ENCODE data around the gene IL17B. TPM values are rescaled to one million over a fixed set of nuclear protein-coding genes. Genes with fewer than 3 reads are reported as not detected.

IL17B gene
- total and polyA plus RNA-seq, 2 of the 8 experiments (the other 6 are each of a cell fraction or from before 2014, with no cell fraction given), result 0.18 TPM; not detected in 1

DNA sequence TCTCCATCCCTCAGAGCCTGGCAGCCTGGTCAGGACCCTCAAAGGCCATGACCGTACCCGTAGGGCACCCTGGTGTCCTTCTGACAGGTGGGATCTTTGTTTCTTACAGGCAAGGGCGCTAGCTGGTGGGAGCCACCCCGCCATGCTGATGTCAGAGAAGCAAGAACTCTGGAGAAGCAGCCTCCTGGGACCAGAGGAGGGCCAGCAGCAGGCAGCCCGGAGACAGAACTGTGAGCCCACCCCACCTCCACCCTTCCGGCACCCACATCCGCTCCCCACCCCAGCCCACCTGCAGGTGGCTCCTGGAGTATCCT is 42.2 kb upstream of the IL17B start:
- Histone ChIP-seq H4K20me1 (replicated peaks in 1 of 2; ENCODE audit: control insufficient read depth in 1 of 2, insufficient read depth in 2 of 2, low read length in 2 of 2) (no peaks in the 10 kb centered on the region), H2AFZ (ENCODE audit: low read length) (no peak overlapping the region), H3K9ac (replicated peaks in 1 of 4; ENCODE audit: extremely low read depth in 1 of 4, low read depth in 3 of 4, low read length in 3 of 4) (no peak overlapping the region), H3K23me2 (ENCODE audit: low read depth, low read length) (no peaks in the 10 kb centered on the region), H2AK5ac (ENCODE audit: low read depth, low read length) (no peak overlapping the region), H3K27me3 (replicated peaks in 1 of 4; ENCODE audit: control insufficient read depth in 3 of 4, extremely low read depth in 1 of 4, insufficient read depth in 3 of 4, low read length in 3 of 4) (no peaks in the 10 kb centered on the region), H2BK120ac (replicated peaks; ENCODE audit: low read depth, low read length) (no peak overlapping the region), H3K27ac (ENCODE audit: low read depth, low read length) (no peak overlapping the region), H3K14ac (ENCODE audit: insufficient read length) (no peak overlapping the region), H3K9me3 (ENCODE audit: insufficient read depth in 2 of 2, low read depth in 1 of 2, low read length in 1 of 2) (no peaks in the 10 kb centered on the region), H3K18ac (ENCODE audit: extremely low read depth, low read length) (no peak overlapping the region), H3K4me1 (replicated peaks in 1 of 4; ENCODE audit: control insufficient read depth in 3 of 4, insufficient read depth in 4 of 4, low read length in 3 of 4) (peaks cover 15 to 35% (median 20%) of the 10 kb centered on the region in 4 experiments), H2BK5ac (ENCODE audit: low read depth, low read length) (no peak overlapping the region), H3K56ac (replicated peaks; ENCODE audit: insufficient read length, low read depth, low read length) (no peak overlapping the region), H3K23ac (ENCODE audit: insufficient read length) (no peak overlapping the region), H3K4me3 (ENCODE audit: extremely low read depth in 1 of 4, insufficient read depth in 2 of 4, low read depth in 3 of 4, low read length in 4 of 4) (no peak overlapping the region), H3K36me3 (ENCODE audit: control insufficient read depth in 2 of 4, insufficient read depth in 4 of 4, low read length in 3 of 4) (no peaks in the 10 kb centered on the region), H2BK20ac (ENCODE audit: low read length) (no peak overlapping the region), H2BK12ac (ENCODE audit: low read depth, low read length) (peak overlapping the region; percentile 27; the same call in 1 of the 2 replicates), H4K5ac (ENCODE audit: insufficient read length, low read depth, low read length) (no peak overlapping the region), H3K4ac (replicated peaks; ENCODE audit: insufficient read length, low read depth, low read length) (no peak overlapping the region), H3K4me2 (ENCODE audit: insufficient read depth in 1 of 2, low read depth in 2 of 2, low read length in 2 of 2) (no peak overlapping the region), H3K79me2 (ENCODE audit: control insufficient read depth in 1 of 2, insufficient read depth in 2 of 2, low read length in 2 of 2) (no peaks in the 10 kb centered on the region), H4K8ac (ENCODE audit: extremely low read depth, insufficient read depth, low read length) (no peak overlapping the region), H4K91ac (replicated peaks; ENCODE audit: insufficient read length, low read length) (no peak overlapping the region), H2BK15ac (ENCODE audit: low read length) (no peak overlapping the region), H3K79me1 (ENCODE audit: low read depth, low read length) (no peaks in the 10 kb centered on the region)
- WGBS, 2 experiments (ENCODE audit: extremely low coverage in 1 of 2, insufficient coverage in 1 of 2, insufficient read length in 1 of 2, insufficient replicate concordance in 2 of 2, low coverage in 1 of 2, low lambda C conversion rate in 2 of 2, missing lambda C conversion rate in 1 of 2), result 91% methylated on average over 4 of the region's 7 CpGs; no CpG with 5 or more reads in 1 of the 2 experiments
- no peak for FAIRE-seq
- POLR2A ChIA-PET (ENCODE audit: partially characterized antibody), result interaction anchor here (0.6 to 2.9 kb wide), 3 partner anchors 15 to 32 kb away, joined by 3 to 11 read pairs (median 4); no protein-coding TSS in a partner anchor
- CTCF ChIA-PET (ENCODE audit: partially characterized antibody), result interaction anchor here (0.8 to 8.7 kb wide), 11 partner anchors 8 to 104 kb away, joined by 3 to 133 read pairs (median 6); partner anchors contain the start of gene IL17B
- DNase-seq (ENCODE audit: low read depth in 1 of 2, low spot score in 2 of 2), result no peak
- no peak for TF ChIP-seq BRCA1 (IDR thresholded peaks at IDR 0.05; ENCODE audit: low read depth, low read length)
- no peak for TF ChIP-seq NANOG (IDR thresholded peaks at IDR 0.05; ENCODE audit: insufficient read depth, low read depth, low read length, poor library complexity, severe bottlenecking)
- no peak for TF ChIP-seq TAF7 (optimal IDR thresholded peaks at IDR 0.05; ENCODE audit: borderline replicate concordance, low read depth, low read length)
- no peak for TF ChIP-seq TEAD4 (IDR thresholded peaks at IDR 0.05; ENCODE audit: low read depth, low read length)
- TF ChIP-seq, protein P1, sequence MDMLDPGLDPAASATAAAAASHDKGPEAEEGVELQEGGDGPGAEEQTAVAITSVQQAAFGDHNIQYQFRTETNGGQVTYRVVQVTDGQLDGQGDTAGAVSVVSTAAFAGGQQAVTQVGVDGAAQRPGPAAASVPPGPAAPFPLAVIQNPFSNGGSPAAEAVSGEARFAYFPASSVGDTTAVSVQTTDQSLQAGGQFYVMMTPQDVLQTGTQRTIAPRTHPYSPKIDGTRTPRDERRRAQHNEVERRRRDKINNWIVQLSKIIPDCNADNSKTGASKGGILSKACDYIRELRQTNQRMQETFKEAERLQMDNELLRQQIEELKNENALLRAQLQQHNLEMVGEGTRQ (IDR thresholded peaks at IDR 0.05; ENCODE audit: low read length), result no peak
- TF ChIP-seq BACH1 (IDR thresholded peaks at IDR 0.05; ENCODE audit: low read length), result no peak
- TF ChIP-seq CBX5 (IDR thresholded peaks at IDR 0.05; ENCODE audit: low read depth, low read length), result no peak
- TF ChIP-seq CTBP2 (IDR thresholded peaks at IDR 0.05; ENCODE audit: borderline replicate concordance, insufficient read depth, insufficient read length, low read length), result no peak
- no peak for TF ChIP-seq POLR2AphosphoS5 (IDR thresholded peaks at IDR 0.05; ENCODE audit: low read depth, low read length)
- TF ChIP-seq GTF2F1 (IDR thresholded peaks at IDR 0.05; ENCODE audit: borderline replicate concordance, low read depth, low read length), result no peak
- no peak for TF ChIP-seq RBBP5 (IDR thresholded peaks at IDR 0.05; ENCODE audit: borderline replicate concordance, low read depth, low read length)
- TF ChIP-seq TAF1 (IDR thresholded peaks at IDR 0.05; ENCODE audit: low read depth, low read length), result no peak

Data from H1 (cell line).